ENCODE measurements around the gene SETD2.

- TF ChIP-seq POLR2A (IDR thresholded peaks at IDR 0.05; ENCODE audit: low read length) (no peak), GATA1 (IDR thresholded peaks at IDR 0.05; ENCODE audit: low read depth, low read length) (no peak)
Measured at GRCh38 chr3:47008851-47009224, 155.1 kb downstream of the SETD2 start.
